Measurements from ENCODE around the gene KCNH5. TPM values are rescaled to one million over a fixed set of nuclear protein-coding genes. Genes with fewer than 3 reads are reported as not detected.
"Not testable (repeated sequence)": the region's sequence is repeated elsewhere in the genome, so short reads cannot be mapped to it uniquely, and the experiment has no call there.

The KCNH5 gene
- total RNA-seq, 1 donor from 2014 or later, result 1.4 TPM

- no peak for DNase-seq
These were observed 158.8 kb downstream of the KCNH5 start for GRCh38 chr14:62886461-62886860.

- no peak for DNase-seq
These were observed 159.8 kb downstream of the KCNH5 start for GRCh38 chr14:62885451-62885850.

GRCh38 chr14:62882967-62883366 is 162.3 kb downstream of the KCNH5 start:
- no peak for DNase-seq

DNA sequence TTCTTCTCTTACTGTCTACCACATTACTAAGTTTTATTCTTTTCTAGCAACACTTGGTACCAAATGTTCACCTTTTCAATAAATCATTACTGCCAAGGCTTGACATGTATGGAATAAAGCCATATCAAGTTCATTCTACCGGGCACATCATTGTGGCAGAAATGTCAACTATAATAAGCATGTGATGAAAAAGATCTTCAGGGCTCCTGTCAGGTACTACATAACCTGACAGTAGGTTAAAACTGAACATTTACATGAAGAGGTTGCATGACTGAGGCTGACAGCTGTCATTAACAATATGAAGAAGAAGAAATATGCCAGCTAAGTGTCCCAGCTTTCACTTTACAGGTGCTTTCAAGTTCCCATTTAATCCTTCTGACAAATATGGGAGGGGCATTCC is 178.9 kb downstream of the KCNH5 start:
- no peak for DNase-seq

GRCh38 chr14:62864588-62864987 is 180.7 kb downstream of the KCNH5 start:
- no peak for DNase-seq

- DNase-seq, result not testable (repeated sequence)
These were observed 187.2 kb downstream of the KCNH5 start for GRCh38 chr14:62858011-62858410.

DNA sequence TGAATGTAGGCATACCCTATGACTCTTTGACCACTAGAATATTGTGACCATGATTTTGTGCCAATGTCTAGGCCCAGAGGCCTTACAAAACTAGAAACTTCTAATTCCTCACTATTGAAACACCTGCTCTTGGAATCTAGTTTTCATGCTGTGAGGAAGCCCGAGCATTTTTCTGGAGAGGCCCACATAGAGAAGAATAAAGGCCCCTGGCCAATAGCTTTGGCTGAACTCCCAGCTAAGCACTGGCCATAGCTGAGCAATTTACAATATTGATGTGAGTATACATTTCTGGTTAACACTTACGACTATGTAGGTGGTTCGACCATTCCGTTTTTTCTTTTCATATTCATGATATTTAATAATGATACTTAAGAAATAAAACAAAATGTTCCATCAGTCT is 190.3 kb downstream of the KCNH5 start:
- no peak for DNase-seq

DNA sequence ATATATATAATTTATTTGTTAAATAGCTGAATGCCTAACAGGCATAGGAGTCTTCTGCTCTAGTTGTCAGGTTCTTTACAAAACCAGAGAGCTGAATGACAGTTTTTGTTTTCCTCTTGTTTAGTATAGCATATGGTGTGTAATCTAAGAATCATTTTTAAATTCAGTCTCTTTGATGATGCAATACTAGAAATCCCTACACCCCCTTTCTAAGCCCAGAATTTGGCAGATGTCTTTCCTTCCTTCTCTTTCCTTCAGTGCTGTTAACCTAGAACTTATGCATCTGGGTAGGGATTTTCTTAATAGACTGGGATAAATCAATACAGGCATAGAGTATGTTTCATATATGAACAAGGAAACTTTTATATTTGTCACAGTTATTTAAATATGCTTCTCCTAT is 198.1 kb downstream of the KCNH5 start:
- DNase-seq, result no peak

DNA sequence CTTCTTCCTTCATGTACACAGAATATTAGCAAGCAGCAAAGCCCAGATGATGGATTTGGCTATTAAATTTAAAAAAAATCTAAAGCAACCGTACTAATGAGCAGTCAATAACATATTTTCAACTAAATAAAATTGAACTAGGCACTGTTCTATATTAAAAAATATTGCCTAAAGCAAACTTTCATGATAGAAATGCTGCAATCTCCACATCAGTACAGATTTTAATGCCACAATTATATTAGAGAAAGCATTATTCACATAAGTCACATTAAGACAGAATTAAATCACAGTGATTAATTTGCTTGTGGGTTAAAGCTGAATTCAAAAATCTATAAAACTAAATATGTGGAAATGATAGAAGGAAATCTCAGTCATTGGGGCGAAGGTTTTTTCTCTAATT is 200.7 kb downstream of the KCNH5 start:
- no peak for DNase-seq

DNA sequence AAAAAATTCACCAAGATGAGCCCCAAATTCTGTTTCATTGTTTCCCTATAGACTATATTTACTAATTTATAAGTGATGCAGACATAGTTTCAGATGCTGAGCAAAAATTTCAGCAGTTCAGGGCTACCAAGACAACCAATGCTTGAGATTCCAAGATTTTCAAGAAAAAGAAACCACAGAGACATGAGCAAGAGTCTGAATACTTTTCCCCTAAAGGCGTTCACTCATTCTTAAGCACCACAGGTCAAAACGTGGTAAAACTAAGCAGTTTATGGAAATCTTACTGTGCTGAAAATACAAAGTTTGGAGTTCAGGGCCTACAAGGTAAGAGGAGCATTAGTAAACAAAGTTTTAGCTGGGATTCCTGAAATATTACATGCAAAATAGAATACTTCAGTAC is 221.2 kb downstream of the KCNH5 start:
- no peak for DNase-seq

DNA sequence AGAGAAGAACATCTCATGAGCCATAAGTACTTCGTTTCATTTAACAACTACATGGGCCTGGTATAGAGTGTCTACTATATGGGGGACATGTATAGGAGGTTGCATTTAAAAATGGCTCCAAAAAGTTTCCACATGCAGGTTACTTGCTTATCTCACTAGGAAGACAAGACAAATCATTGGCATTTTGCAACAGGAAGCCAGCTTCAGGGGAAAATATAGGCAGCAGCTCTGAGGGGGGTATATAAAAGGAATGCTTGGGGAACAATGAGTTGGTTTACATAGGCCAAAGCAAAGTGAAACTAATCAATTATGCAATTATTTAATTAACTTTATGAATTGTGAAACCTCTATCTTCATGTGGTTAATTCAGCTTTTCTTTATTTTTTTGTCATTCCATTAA is 225.3 kb downstream of the KCNH5 start:
- no peak for DNase-seq

- no peak for DNase-seq
These were observed 237.6 kb downstream of the KCNH5 start for GRCh38 chr14:62807636-62808035.

GRCh38 chr14:62800577-62800976 is 244.7 kb downstream of the KCNH5 start:
- no peak for DNase-seq

DNA sequence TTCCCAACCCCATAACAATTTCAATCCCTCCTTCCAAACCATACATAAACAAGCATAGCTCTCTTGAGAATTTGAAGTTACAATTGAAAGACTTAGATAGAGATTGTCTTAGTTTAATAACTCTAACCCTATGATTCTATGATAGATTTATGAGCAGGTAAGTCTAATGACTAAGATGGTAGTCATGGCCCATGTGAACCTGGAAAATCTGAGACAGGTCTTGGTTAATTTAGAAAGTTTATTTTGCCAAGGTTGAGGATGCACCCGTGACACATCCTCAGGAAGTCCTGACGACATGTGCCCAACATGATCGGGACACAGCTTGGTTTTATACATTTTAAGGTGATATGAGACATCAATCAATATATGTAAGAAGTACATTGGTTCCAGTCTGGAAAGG is 248.8 kb downstream of the KCNH5 start:
- DNase-seq, result no peak

DNA sequence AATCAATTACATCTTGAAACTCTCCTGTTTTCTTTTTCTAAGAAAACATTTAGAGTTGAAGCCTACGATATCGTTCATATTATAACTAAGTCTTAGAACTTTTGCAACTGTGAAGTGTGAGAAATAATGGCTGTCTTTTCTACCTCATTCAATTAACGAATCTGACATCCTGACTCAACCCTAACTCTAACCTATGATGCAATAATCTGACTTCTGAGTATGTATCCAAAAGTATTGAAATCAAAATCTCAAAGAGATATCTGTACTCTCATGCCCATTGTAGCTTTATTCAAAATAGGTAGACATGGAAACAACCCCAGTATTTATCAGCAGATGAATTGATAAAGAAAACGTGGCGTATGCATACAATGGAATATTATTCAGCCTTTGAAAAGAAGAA is 252.7 kb downstream of the KCNH5 start:
- no peak for DNase-seq

GRCh38 chr14:62781328-62781727 is 263.9 kb downstream of the KCNH5 start:
- not testable (repeated sequence) for DNase-seq

DNA sequence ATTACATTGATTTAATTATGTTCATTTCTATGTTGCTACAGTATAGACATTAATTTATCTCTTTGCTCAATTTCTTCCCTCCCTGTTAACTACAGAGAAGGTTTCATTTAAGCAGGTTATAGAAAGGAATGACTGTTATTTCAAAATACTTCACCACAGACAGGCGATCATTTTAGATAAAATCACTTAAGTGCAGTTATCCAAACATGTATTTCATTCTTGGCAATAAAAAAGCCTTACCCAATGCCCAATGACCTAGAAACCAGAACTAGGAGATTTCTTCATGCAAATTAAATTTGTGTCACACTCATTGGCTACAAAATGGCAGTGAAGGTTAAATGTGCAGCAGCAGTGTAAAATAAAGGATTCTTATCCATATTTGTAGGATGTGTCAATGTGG is 266.4 kb downstream of the KCNH5 start:
- no peak for DNase-seq

DNA sequence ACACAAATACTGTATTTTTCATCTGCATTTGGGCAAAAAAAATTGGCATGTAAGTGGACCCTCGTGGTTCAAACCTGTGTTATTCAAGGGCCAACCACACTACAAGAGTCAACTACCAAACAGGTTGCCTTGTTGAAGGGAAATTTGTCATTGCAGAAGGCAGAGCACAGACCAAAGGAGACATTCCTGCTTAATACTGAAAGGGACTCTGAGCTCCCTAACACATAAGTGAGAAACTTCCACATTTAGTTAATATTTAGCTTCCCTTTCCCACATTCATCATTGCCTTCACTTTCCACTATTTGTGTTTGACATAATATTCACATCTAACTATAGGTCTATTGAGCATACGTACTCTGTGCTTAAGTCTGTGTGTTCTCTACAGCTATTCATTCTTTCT is 266.9 kb downstream of the KCNH5 start:
- no peak for DNase-seq

DNA sequence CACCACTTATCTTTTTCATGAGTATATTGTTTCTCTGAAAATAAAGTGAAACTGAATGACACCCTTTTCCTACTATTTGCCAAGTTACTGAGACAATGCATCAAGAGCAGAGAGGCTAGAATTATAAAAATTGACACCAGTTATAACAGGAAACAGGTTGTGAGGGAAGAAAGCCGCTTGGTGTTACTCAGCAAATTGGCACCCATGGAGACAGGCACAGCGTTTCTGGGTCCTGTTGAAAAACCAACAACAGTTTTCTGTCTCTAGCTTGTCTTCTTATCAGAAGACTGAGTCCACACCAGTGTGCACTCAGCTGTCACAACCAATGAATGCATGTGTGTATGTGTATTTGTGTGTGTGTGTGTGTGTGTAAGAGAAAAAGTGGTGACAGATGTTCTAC is 267.7 kb downstream of the KCNH5 start:
- DNase-seq, result no peak

GRCh38 chr14:62776300-62776699 is 269.0 kb downstream of the KCNH5 start:
- DNase-seq, result no peak

- no peak for DNase-seq
These were observed 276.5 kb downstream of the KCNH5 start for GRCh38 chr14:62768753-62769152.

DNA sequence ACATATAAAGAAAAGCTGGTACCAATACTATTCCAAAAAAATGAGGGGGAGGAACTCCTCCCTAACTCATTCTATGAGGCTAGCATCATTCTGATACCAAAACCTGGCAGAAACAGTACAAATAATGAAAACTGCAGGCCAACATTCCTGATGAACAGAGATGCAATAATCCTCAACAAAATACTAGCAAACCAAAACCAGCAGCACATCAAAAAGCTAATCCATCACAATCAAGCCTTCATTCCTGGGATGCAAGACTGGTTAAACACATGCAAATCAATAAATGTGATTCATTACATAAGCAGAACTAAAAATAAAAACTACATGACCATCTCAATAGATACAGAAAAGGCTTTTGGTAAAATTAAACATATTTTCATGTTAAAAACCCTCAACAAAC is 281.3 kb downstream of the KCNH5 start:
- DNase-seq, result no peak

GRCh38 chr14:62759796-62760195 is 285.5 kb downstream of the KCNH5 start:
- DNase-seq, result no peak

DNA sequence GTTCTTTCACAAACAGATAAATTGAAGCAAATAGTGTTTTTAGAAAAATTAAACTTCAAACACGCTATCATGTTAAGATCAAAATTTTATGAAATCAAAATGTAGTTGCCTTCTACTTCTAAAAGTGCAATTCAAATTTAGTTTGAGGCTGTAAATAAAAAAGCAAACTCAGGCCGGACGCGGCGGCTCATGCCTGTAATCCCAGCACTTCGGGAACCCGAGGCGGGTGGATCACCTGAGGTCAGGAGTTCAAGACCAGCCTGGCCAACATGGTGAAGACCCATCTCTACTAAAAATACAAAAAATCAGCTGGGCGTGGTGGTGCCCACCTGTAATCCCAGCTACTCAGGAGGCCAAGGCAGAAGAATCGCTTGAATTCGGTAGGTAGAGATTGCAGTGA is 298.4 kb downstream of the KCNH5 start:
- not testable (repeated sequence) for DNase-seq

DNA sequence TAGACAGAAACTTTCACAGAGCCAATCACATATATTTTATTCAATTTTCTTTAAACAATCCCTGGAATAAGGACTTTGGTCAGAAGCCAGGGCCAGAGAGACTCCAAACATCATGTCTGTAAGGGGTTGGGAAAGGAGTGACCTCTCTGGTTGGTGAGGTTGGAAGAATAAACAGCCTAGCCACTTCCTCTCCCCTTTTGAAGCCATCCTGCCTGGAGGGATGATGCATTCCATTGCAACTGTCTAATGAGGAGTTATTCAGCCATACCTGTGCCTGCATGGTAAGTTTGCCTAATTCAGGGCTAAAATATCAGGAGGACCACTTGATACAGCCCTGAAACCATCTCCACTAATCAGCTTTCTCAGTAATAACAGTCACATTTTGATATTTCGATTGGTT is 299.8 kb downstream of the KCNH5 start:
- DNase-seq, result no peak

DNA sequence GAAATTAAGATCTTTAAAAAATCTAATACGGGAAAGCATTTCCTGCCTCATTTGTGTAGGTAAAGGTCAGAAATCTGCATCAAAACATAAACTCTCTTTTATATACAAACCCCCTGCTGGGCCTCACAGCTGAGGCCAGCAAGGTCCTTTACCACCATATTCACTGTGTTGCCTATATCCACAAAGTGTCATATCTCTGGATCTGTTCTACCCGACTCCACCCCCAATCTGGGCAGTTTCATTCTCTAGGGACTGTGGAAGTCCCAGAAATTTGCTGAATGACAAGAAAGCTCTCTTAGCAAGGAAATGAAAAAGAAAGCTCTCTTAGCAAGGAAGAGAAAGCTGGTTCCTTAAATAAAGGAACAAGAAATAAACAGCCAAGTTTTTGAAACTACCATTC is 301.7 kb downstream of the KCNH5 start:
- no peak for DNase-seq

All from skin of body (tissue), 2 donors.